Measurements from ENCODE around the gene ATL2.

DNA sequence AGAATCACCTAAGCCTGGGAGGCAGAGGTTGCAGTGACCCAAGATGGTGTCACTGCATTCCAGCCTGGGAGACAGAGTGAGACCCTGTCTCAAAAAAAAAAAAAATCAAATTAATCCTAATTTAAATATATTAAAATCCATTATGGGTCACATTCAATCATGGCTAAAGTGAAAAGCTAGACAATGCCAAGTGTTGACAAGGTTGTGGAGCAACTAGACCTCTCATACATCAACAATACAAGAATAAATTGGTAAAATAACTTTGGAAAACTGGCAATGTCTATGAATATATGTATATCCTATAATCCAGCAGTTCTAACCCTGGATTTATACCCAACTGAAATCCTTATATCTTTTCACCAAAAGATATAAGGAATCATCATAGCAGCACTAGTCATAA lies 23.4 kb upstream of the ATL2 start:
- no peak for TF ChIP-seq HDAC2 (IDR thresholded peaks at IDR 0.05; ENCODE audit: borderline replicate concordance in 1 of 2, low read depth in 2 of 2, low read length in 2 of 2)
- TF ChIP-seq ATF2 (IDR thresholded peaks at IDR 0.05; ENCODE audit: low read length) = no peak
- TF ChIP-seq RXRA (IDR thresholded peaks at IDR 0.05; ENCODE audit: insufficient read depth, low read depth, low read length) = no peak
- TF ChIP-seq, protein P1, sequence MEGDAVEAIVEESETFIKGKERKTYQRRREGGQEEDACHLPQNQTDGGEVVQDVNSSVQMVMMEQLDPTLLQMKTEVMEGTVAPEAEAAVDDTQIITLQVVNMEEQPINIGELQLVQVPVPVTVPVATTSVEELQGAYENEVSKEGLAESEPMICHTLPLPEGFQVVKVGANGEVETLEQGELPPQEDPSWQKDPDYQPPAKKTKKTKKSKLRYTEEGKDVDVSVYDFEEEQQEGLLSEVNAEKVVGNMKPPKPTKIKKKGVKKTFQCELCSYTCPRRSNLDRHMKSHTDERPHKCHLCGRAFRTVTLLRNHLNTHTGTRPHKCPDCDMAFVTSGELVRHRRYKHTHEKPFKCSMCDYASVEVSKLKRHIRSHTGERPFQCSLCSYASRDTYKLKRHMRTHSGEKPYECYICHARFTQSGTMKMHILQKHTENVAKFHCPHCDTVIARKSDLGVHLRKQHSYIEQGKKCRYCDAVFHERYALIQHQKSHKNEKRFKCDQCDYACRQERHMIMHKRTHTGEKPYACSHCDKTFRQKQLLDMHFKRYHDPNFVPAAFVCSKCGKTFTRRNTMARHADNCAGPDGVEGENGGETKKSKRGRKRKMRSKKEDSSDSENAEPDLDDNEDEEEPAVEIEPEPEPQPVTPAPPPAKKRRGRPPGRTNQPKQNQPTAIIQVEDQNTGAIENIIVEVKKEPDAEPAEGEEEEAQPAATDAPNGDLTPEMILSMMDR (IDR thresholded peaks at IDR 0.05; ENCODE audit: control extremely low read depth in 1 of 3, insufficient read depth in 1 of 3, low read depth in 1 of 3, low read length in 3 of 3) = no peak
- TF ChIP-seq RFX5 (IDR thresholded peaks at IDR 0.05; ENCODE audit: borderline replicate concordance, low read depth, low read length) = no peak
- no peak for TF ChIP-seq RAD21 (IDR thresholded peaks at IDR 0.05 in 1 of 2, conservative IDR thresholded peaks at IDR 0.05 in 1 of 2; ENCODE audit: low read depth in 2 of 2, low read length in 2 of 2)
- TF ChIP-seq POLR2A (IDR thresholded peaks at IDR 0.05; ENCODE audit: control extremely low read depth in 1 of 2, low read depth in 2 of 2, low read length in 2 of 2) = no peak
- TF ChIP-seq, protein P2, sequence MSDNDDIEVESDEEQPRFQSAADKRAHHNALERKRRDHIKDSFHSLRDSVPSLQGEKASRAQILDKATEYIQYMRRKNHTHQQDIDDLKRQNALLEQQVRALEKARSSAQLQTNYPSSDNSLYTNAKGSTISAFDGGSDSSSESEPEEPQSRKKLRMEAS (IDR thresholded peaks at IDR 0.05) = no peak

Measured in H1 (cell line).